HCT116 (cell line): ENCODE results near the gene NFIA.

Experiments used
- CEBPB ChIP-seq: IDR thresholded peaks from 2 replicates; pipeline ENCODE4 v1.6.1; 2012; ENCODE audit warnings: low read depth
- EZH2 ChIP-seq: fragments of 200-600 bp; sonication (generic); IDR thresholded peaks from 2 replicates; pipeline ENCODE4 v1.6.1; 2017; ENCODE audit warnings: antibody characterized with exemption, mixed run types
- EZH2phosphoT487 ChIP-seq: fragments of 200-600 bp; IDR thresholded peaks from 2 replicates; pipeline ENCODE4 v1.6.1; 2018; ENCODE audit warnings: antibody characterized with exemption, borderline replicate concordance
- POLR2A ChIP-seq: IDR thresholded peaks from 2 replicates; pipeline ENCODE4 v1.7.0; 2011; ENCODE audit warnings: borderline replicate concordance; ENCODE audit not compliant: insufficient read depth, insufficient read length; ENCODE audit errors: extremely low read depth
- POLR2AphosphoS5 ChIP-seq: IDR thresholded peaks from 2 replicates; pipeline ENCODE4 v1.6.1; 2011; ENCODE audit warnings: mild to moderate bottlenecking, low read depth, low read length, moderate library complexity
- RAD21 ChIP-seq: IDR thresholded peaks from 2 replicates; pipeline ENCODE4 v1.6.1; 2012; ENCODE audit warnings: low read depth, mild to moderate bottlenecking
- SIN3A ChIP-seq: IDR thresholded peaks from 2 replicates; pipeline ENCODE4 v1.6.1; 2012; ENCODE audit warnings: low read depth
- YY1 ChIP-seq: IDR thresholded peaks from 2 replicates; pipeline ENCODE4 v1.6.1; 2011; ENCODE audit warnings: low read length, low read depth, moderate library complexity, mild to moderate bottlenecking; ENCODE audit not compliant: insufficient replicate concordance; ENCODE audit errors: extremely low read depth
- ZNF274 ChIP-seq: fragments of 200-500 bp; sonication (Bioruptor generic); IDR thresholded peaks from 2 replicates; pipeline ENCODE4 v1.6.1; 2014; ENCODE audit warnings: mild to moderate bottlenecking, low read depth, low read length, inconsistent platforms
- TF ChIP-seq, protein P1 (sequence below), 3 experiments: fragments of 200-600 bp in 1 of 3; sonication (generic) in 1 of 3; IDR thresholded peaks in 2 of 3; conservative IDR thresholded peaks in 1 of 3; 2 replicates each; pipeline ENCODE4 v1.5.1; 2012 to 2017; ENCODE audit warnings: low read depth in 2 of 3, low read length in 2 of 3, antibody characterized with exemption in 1 of 3, borderline replicate concordance in 1 of 3, control low read depth in 1 of 3, mild to moderate bottlenecking in 1 of 3, mixed read lengths in 1 of 3, mixed run types in 1 of 3, moderate library complexity in 1 of 3; ENCODE audit not compliant: insufficient read depth in 1 of 3
- TF ChIP-seq, protein P2 (sequence below): IDR thresholded peaks from 2 replicates; pipeline ENCODE4 v1.6.1; 2012; ENCODE audit warnings: low read depth
- TF ChIP-seq, protein P3 (sequence below): IDR thresholded peaks from 2 replicates; pipeline ENCODE4 v1.6.1; 2012

DNA sequence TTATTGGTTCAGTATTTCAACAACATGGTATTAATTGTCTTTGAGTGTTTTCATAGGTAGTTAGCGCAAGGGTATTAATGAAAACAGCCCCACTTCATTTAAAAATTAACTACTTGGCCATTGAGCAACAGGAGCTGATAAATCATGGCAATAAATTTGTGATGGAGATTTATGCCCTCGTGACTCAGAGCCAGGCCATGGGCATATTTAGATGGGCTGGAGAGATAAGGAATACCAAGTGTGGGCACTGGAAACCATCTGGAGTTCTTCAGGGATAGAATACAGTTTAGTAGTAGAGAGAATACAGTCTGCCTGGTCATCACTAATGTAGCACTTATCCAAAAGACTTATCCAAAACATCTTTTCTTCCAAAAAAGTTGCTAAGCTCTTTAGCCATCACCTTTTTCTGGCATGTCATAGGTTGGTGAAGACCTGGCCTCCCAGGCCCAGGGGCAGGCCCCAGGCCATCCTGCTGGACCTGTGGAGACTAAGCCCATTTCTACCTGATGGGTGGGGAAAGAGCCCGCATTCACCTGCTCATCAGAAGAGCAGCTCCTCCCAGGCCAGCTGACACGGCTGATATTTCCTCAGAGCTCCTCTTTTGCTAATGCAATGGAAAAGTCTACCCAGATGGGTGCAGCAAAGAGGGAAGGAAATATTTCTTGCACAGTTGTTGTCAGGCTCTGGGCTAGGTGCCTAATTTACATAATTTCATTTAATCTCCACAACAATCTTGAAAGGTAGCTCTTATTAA lies 404.6 kb downstream of the NFIA start:
- no peak for TF ChIP-seq EZH2
- no peak for TF ChIP-seq CEBPB
- TF ChIP-seq, protein P1, sequence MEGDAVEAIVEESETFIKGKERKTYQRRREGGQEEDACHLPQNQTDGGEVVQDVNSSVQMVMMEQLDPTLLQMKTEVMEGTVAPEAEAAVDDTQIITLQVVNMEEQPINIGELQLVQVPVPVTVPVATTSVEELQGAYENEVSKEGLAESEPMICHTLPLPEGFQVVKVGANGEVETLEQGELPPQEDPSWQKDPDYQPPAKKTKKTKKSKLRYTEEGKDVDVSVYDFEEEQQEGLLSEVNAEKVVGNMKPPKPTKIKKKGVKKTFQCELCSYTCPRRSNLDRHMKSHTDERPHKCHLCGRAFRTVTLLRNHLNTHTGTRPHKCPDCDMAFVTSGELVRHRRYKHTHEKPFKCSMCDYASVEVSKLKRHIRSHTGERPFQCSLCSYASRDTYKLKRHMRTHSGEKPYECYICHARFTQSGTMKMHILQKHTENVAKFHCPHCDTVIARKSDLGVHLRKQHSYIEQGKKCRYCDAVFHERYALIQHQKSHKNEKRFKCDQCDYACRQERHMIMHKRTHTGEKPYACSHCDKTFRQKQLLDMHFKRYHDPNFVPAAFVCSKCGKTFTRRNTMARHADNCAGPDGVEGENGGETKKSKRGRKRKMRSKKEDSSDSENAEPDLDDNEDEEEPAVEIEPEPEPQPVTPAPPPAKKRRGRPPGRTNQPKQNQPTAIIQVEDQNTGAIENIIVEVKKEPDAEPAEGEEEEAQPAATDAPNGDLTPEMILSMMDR (IDR thresholded peaks at IDR 0.05 in 2 of 3, conservative IDR thresholded peaks at IDR 0.05 in 1 of 3; ENCODE audit: borderline replicate concordance in 1 of 3, insufficient read depth in 1 of 3, low read depth in 2 of 3, low read length in 2 of 3) = no peak
- TF ChIP-seq POLR2AphosphoS5 = no peak
- no peak for TF ChIP-seq SIN3A
- TF ChIP-seq RAD21 = no peak
- no peak for TF ChIP-seq POLR2A
- no peak for TF ChIP-seq EZH2phosphoT487
- TF ChIP-seq, protein P2, sequence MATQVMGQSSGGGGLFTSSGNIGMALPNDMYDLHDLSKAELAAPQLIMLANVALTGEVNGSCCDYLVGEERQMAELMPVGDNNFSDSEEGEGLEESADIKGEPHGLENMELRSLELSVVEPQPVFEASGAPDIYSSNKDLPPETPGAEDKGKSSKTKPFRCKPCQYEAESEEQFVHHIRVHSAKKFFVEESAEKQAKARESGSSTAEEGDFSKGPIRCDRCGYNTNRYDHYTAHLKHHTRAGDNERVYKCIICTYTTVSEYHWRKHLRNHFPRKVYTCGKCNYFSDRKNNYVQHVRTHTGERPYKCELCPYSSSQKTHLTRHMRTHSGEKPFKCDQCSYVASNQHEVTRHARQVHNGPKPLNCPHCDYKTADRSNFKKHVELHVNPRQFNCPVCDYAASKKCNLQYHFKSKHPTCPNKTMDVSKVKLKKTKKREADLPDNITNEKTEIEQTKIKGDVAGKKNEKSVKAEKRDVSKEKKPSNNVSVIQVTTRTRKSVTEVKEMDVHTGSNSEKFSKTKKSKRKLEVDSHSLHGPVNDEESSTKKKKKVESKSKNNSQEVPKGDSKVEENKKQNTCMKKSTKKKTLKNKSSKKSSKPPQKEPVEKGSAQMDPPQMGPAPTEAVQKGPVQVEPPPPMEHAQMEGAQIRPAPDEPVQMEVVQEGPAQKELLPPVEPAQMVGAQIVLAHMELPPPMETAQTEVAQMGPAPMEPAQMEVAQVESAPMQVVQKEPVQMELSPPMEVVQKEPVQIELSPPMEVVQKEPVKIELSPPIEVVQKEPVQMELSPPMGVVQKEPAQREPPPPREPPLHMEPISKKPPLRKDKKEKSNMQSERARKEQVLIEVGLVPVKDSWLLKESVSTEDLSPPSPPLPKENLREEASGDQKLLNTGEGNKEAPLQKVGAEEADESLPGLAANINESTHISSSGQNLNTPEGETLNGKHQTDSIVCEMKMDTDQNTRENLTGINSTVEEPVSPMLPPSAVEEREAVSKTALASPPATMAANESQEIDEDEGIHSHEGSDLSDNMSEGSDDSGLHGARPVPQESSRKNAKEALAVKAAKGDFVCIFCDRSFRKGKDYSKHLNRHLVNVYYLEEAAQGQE = no peak
- TF ChIP-seq ZNF274 = no peak
- TF ChIP-seq, protein P3, sequence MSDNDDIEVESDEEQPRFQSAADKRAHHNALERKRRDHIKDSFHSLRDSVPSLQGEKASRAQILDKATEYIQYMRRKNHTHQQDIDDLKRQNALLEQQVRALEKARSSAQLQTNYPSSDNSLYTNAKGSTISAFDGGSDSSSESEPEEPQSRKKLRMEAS = no peak
- TF ChIP-seq YY1 = no peak
